ENCODE results near the gene MS4A1. TPM values are rescaled to one million over a fixed set of nuclear protein-coding genes. Genes with fewer than 3 reads are reported as not detected.
A peak's percentile ranks its signal among the peaks of the same experiment; 100 is the strongest.

Gene MS4A1
- 1 to 10 TPM in 1 of 4 donors, under 1 TPM in 1, not detected in 2; 0.38 to 1.2 TPM for total RNA-seq

DNA sequence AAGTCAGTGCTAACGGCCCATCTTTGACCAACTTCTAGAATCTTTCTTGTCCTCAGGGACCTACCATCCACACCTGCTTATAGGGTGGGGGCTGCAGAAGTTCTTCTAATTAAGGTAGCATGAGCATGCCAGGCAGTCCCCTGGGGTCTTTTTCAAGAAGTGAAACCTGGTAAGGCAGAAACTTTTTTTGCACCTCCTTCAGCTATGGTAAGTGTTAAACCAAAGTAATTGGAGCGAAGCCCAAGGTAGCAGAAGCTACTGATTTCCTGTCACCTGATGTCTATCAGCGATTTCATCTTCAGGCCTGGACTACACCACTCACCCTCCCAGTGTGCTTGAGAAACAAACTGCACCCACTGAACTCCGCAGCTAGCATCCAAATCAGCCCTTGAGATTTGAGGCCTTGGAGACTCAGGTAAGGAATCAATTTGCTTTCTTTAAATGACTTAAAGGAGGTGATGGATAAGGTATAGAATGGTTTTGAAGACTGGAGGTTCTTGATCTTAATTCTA lies at the start of gene MS4A1:
Gene MS4A1, plus strand, starts transcription at position 317 of the 512 bp plus-strand sequence. CDS start 6,528 bp downstream, outside the sequence.
- Histone ChIP-seq H3K9me3 (no peaks in the 10 kb centered on the region), H3K4me3 (no peak within 1 kb of the TSS), H3K27ac (no peak within 1 kb of the TSS), H3K4me1 (no peaks in the 10 kb centered on the region), H3K36me3 (no peaks in the 10 kb centered on the region), H3K27me3 (no peaks in the 10 kb centered on the region)
- intact Hi-C loops (cut with DNase I) = no loop called here
- 57 to 67% methylated on average over 3 to 4 of the region's 4 CpGs for WGBS, 2 donors
- TF ChIP-seq, protein P1, sequence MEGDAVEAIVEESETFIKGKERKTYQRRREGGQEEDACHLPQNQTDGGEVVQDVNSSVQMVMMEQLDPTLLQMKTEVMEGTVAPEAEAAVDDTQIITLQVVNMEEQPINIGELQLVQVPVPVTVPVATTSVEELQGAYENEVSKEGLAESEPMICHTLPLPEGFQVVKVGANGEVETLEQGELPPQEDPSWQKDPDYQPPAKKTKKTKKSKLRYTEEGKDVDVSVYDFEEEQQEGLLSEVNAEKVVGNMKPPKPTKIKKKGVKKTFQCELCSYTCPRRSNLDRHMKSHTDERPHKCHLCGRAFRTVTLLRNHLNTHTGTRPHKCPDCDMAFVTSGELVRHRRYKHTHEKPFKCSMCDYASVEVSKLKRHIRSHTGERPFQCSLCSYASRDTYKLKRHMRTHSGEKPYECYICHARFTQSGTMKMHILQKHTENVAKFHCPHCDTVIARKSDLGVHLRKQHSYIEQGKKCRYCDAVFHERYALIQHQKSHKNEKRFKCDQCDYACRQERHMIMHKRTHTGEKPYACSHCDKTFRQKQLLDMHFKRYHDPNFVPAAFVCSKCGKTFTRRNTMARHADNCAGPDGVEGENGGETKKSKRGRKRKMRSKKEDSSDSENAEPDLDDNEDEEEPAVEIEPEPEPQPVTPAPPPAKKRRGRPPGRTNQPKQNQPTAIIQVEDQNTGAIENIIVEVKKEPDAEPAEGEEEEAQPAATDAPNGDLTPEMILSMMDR (IDR thresholded peaks at IDR 0.05) = no peak
- peak in 1 of 4 donors; percentile 36 for TF ChIP-seq POLR2A (IDR thresholded peaks at IDR 0.05)
- DNase-seq = no peak

DNA sequence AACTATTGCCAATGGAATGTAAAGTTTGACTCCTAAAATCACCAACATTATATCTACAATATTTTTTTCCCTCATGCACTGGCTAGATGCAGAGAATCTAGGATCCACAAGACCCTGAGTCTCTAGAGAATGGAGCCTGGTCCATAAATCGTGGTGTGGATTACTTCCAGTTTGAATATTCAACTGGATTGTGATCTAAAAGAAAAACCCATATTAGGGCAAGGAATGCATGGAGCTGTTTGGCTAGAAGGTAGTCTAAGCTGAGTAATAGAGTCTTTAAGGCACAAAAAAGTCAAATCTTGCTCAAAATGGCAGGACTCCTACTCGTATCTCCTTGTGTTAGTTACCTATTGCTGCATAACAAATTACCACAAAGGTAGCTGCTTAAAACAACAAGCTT lies 35.6 kb upstream of the MS4A1 start:
- 25 to 30% methylated on average over 2 of the region's 2 CpGs for WGBS, 2 donors
- TF ChIP-seq, protein P1 (IDR thresholded peaks at IDR 0.05) = no peak
- no peak for TF ChIP-seq POLR2A (IDR thresholded peaks at IDR 0.05)
- intact Hi-C loops (cut with DNase I) = no loop called here

DNA sequence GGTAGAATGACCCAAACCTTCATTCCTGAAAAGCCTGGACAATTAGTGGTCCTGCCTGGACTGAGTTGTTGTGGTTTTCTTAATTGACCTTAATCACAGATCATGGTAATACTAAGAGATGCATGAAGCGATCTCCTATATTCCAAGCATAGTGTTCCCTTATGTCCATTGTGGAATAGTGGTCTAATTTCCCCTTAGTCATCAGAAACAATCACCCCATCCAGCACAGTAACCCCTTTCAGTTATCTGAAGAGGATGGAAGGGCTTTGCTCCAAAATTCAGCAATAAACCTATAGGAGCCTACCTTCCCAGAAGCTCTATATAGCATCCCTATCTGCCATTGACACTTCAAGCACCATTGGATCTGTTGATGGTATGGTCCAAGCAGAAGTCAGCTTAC lies 33.0 kb upstream of the MS4A1 start:
- intact Hi-C loops (cut with DNase I) = no loop called here
- no peaks in the 10 kb centered on the region for H3K27me3 ChIP-seq
- H3K4me3 ChIP-seq = no peak overlapping the region
- no peak for DNase-seq
- H3K27ac ChIP-seq = no peak overlapping the region
- 63 to 100% methylated on average over 1 of the region's 1 CpG for WGBS, 2 donors
- no peaks in the 10 kb centered on the region for H3K9me3 ChIP-seq
- no peaks in the 10 kb centered on the region for H3K4me1 ChIP-seq
- TF ChIP-seq POLR2A (IDR thresholded peaks at IDR 0.05) = no peak
- TF ChIP-seq, protein P1 (IDR thresholded peaks at IDR 0.05) = no peak
- H3K36me3 ChIP-seq = no peaks in the 10 kb centered on the region

More for the DNA sequence above, 35.6 kb upstream of the MS4A1 start:
- Histone ChIP-seq H3K27me3 (no peaks in the 10 kb centered on the region), H3K27ac (no peak overlapping the region), H3K4me1 (no peaks in the 10 kb centered on the region), H3K36me3 (no peaks in the 10 kb centered on the region), H3K9me3 (no peaks in the 10 kb centered on the region), H3K4me3 (no peak overlapping the region)
- no peak for DNase-seq

DNA sequence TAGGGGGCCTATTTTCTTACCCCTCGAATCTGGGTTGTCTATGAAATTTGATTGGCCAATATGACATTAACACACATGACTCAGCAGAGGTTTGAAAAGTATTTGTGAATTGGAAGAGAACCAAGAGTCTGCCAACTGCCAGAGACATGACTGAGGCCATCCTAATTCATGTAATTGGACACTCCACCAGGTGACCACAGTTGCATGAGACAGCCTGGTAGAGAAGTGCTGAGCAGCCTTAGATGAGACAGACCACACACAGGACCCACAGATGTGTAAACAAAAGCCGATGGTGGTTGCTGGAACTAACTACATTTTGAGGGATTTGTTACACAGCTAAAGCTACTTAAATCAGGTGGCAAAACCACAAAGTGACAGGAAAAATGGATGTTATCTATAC lies 27.1 kb upstream of the MS4A1 start:
- Histone ChIP-seq H3K4me3 (no peak overlapping the region), H3K27ac (no peak overlapping the region), H3K27me3 (no peaks in the 10 kb centered on the region), H3K4me1 (no peaks in the 10 kb centered on the region), H3K36me3 (no peaks in the 10 kb centered on the region), H3K9me3 (no peaks in the 10 kb centered on the region)
- 37 to 38% methylated on average over 2 of the region's 2 CpGs for WGBS, 2 donors
- no peak for DNase-seq
- intact Hi-C loops (cut with DNase I) = no loop called here
- TF ChIP-seq, protein P1 (IDR thresholded peaks at IDR 0.05) = no peak
- TF ChIP-seq POLR2A (IDR thresholded peaks at IDR 0.05) = no peak

DNA sequence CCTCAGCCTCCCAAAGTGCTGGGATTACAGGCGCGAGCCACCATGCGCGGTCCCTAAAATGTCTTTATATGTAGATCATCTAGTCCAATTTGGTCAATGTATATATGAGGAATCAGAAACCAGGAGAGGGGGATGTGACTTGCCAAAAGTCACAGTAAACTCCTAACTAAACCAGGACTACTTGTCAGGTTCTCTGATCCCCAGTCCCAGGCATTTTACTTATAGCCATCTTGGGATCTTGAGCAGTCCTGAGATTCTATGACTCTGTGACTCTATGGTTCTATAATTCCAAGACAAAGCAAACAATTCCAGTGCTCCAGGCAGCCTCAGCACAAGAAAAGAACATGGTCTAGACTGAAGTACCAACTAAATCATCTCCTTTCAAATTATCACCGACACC lies 26.4 kb upstream of the MS4A1 start, which contains the start of gene MS4A5:
Gene MS4A5, plus strand, starts transcription at position 301 of the 400 bp plus-strand sequence. CDS start 103 bp downstream, outside the sequence.
- Histone ChIP-seq H3K27me3 (no peaks in the 10 kb centered on the region), H3K4me3 (no peak within 1 kb of the TSS), H3K4me1 (no peaks in the 10 kb centered on the region), H3K9me3 (no peaks in the 10 kb centered on the region), H3K27ac (no peak within 1 kb of the TSS), H3K36me3 (no peaks in the 10 kb centered on the region)
- intact Hi-C loops (cut with DNase I) = no loop called here
- 90 to 100% methylated on average over 4 to 5 of the region's 5 CpGs for WGBS, 2 donors
- no peak for TF ChIP-seq POLR2A (IDR thresholded peaks at IDR 0.05)
- TF ChIP-seq, protein P1 (IDR thresholded peaks at IDR 0.05) = no peak
- DNase-seq = no peak
